Activated naive CD4-positive, alpha-beta T cell treated with anti-CD3 and anti-CD28 coated beads, Interleukin-2, amount 50 U/mL, for 24 hours (primary cell): ENCODE results near the gene UNC93A.
"Not testable (repeated sequence)": the region's sequence is repeated elsewhere in the genome, so short reads cannot be mapped to it uniquely, and the experiment has no call there.

Experiments used
- H3K27ac Mint-ChIP-seq: one replicate; pipeline ENCODE4 v1.8.0; 2021; ENCODE audit warnings: mild to moderate bottlenecking, mixed read lengths
- H3K27me3 Mint-ChIP-seq: one replicate; pipeline ENCODE4 v1.8.0; 2021; ENCODE audit warnings: mixed read lengths
- H3K36me3 Mint-ChIP-seq: one replicate; pipeline ENCODE4 v1.8.0; 2021; ENCODE audit warnings: mixed read lengths
- H3K4me1 Mint-ChIP-seq: one replicate; pipeline ENCODE4 v1.8.0; 2021; ENCODE audit warnings: mixed read lengths
- H3K4me3 Mint-ChIP-seq: one replicate; pipeline ENCODE4 v1.8.0; 2021; ENCODE audit warnings: mild to moderate bottlenecking, mixed read lengths
- H3K9me3 Mint-ChIP-seq: one replicate; pipeline ENCODE4 v1.8.0; 2021; ENCODE audit warnings: mixed read lengths

Gene UNC93A

DNA sequence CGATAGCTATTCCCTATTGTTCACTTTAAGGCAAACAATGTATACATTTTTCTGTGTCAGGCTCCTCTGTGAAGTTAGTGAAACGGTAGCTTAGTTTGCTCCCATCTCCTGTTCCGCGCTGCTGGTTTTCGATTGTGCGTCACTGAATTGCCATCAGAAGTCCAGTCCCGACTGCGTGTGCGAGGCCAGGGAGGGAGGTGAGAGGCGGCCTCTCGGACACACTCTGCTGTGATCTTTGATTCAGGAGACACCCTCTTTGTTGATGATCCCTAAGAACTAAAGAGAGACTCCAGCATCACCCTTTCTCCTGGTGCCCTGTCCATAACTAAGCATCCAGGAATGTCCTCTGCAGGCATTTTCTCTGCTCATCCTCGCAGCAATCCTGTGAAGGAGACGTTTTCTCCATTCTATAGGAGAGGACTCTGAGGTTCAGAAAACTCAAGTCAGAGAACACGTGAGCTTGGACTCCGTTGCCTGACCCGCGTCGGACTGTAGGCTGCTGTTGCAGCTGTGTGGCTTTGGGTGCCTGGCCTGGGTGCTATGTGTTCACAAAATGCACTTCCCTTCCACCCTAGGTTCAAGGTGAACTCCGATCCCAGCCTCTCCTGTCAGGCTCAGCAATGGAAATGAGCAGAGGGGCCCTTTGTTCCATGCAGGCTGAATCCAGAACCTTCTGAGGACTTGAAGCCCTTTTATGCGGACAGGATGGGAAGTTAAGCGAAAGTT lies 24.1 kb upstream of the UNC93A start:
- Mint-ChIP-seq H3K4me3 (no peak overlapping the region), H3K27me3 (peaks cover 3% of the 10 kb centered on the region), H3K4me1 (no peaks in the 10 kb centered on the region), H3K27ac (no peak overlapping the region), H3K9me3 (no peaks in the 10 kb centered on the region), H3K36me3 (no peaks in the 10 kb centered on the region)

DNA sequence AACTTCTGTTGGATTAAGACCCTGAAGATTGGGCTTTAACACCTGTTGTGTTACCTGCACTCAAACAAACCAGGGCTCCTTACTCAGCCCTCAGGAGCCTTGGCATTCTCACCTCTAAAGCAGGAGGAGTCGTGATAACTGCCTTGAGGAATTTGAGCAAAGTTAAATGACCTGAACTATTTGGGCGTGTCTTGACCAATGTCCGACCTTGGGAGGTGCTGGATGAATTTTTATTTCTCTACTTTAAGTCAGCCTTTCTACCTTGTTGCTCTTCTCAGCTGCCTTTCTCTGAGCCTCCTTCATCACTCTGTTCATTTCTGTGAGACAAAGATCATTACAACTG lies 23.6 kb upstream of the UNC93A start:
- H3K27me3 Mint-ChIP-seq, H3K9me3 Mint-ChIP-seq: not testable (repeated sequence)

DNA sequence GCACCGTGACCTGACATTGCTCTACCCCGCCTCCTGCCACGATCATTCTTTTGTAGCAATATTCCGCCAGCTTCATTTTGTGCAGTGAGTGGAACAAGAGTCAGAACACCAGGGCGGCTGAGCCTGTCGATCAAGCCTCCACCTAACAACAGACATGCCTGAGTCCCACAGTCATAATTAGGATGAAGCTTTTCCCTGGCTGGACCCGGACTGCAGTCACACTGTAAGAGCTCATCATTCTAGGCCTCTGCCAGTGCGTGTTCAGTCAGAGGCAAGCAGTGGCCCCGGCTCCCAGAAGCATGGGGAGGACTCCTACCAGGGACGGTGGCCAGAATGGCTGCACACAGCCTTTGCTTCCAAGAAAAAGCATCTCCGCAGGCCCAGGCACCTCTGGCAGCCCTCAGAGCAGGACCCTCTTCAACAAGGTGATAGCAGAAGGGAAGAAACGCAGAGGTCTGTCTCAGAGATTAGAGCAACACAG lies 23.2 kb upstream of the UNC93A start:
- peaks cover 3% of the 10 kb centered on the region for H3K27me3 Mint-ChIP-seq
- no peaks in the 10 kb centered on the region for H3K4me1 Mint-ChIP-seq
- H3K27ac Mint-ChIP-seq = no peak overlapping the region
- H3K4me3 Mint-ChIP-seq = no peak overlapping the region
- no peaks in the 10 kb centered on the region for H3K9me3 Mint-ChIP-seq
- no peaks in the 10 kb centered on the region for H3K36me3 Mint-ChIP-seq

More for the DNA sequence above, 23.6 kb upstream of the UNC93A start:
- H3K36me3 Mint-ChIP-seq, H3K27ac Mint-ChIP-seq, H3K4me1 Mint-ChIP-seq, H3K4me3 Mint-ChIP-seq: not testable (repeated sequence)

DNA sequence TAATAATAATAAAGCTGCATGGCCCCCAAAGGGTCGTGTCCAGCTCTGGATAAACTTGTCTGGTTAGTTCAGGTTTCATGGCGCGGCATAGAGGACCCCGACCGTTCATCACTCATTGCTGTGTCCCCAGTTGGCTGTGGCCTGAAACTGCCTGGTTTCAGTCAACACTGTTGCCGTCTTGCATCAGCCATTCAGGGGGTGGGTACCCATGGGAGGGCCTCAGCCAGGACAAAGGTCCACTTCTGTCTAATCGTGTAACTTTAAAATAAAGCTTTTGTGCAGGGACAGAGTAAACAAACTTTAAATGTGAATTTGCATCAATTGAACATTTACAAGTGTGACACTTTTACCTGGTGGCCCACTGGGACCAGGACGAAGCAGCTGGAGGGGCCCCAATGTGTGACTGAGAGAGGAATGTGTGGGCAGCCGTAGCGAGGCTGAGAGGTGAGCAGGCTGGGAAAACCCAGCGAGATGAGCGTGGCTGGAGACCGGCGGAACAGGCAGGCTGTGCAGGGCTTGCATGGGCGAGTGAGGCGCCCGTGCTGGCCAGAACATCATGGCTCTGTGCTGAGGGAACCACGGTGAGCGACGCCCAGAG lies 22.3 kb upstream of the UNC93A start:
- H3K9me3 Mint-ChIP-seq = no peaks in the 10 kb centered on the region
- no peak overlapping the region for H3K4me3 Mint-ChIP-seq
- peaks cover 2% of the 10 kb centered on the region for H3K27me3 Mint-ChIP-seq
- no peak overlapping the region for H3K27ac Mint-ChIP-seq
- H3K36me3 Mint-ChIP-seq = no peaks in the 10 kb centered on the region
- no peaks in the 10 kb centered on the region for H3K4me1 Mint-ChIP-seq

DNA sequence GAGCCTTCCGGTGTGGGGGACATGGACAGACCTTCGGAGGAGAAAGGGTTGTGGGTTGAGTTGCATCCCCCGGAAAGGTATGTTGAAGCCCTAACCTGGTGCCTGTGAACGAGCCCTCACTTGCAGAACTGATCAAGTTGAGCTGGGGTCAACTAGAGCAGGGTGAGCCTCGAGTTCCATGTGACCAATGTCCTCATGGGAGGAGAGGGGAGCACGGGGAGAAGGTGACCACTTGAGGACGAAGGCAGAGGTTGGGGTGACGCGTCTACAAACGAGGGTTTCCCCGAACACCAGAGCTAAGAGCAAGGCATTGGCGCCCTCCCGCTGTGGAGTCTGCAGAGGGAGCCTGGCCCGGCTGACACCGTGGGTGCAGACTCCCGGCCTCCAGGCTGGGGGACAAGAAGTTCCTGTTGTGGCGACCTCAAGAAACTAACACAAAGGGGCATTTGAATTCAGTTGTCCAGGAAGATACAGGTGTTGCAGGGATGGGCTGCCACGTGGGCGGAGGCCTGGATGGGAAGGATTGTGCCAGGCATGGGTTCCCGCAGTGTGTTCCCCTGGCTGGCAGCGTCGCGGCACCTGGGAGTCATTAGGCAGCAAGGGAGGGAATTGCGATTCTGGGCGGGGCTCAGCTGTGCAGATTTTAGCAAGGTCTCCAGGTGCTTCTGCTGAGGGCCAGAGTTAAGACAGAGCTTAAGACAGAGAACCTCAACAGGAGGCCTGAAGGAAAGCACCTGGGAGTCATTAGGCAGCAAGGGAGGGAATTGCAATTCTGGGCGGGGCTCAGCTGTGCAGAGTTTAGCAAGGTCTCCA lies 20.4 kb upstream of the UNC93A start:
- Mint-ChIP-seq H3K4me1 (no peaks in the 10 kb centered on the region), H3K27me3 (no peaks in the 10 kb centered on the region), H3K4me3 (no peak overlapping the region), H3K36me3 (no peaks in the 10 kb centered on the region), H3K27ac (no peak overlapping the region), H3K9me3 (no peaks in the 10 kb centered on the region)

DNA sequence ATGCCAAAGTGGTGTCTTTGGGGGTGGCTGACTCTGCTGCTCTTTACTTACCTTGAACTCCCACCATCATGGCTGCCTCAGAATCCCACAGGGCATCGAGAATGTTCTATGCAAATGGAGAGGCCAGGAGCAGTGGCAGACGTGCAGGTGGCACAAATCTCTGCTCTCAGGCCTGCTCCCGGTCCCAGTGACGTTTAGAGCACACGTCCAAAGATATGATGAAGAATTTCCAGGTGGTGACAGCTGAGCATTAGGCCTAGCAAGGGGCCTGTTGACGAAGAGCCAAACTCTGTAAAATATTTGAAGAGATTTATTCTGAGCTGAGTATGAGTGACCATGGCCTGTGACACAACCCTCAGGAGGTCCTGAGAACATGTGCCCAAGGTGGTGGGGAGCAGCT lies 19.0 kb upstream of the UNC93A start:
- Mint-ChIP-seq H3K27ac (no peak overlapping the region), H3K36me3 (no peaks in the 10 kb centered on the region), H3K27me3 (no peaks in the 10 kb centered on the region), H3K4me3 (no peak overlapping the region), H3K4me1 (no peaks in the 10 kb centered on the region), H3K9me3 (no peaks in the 10 kb centered on the region)

DNA sequence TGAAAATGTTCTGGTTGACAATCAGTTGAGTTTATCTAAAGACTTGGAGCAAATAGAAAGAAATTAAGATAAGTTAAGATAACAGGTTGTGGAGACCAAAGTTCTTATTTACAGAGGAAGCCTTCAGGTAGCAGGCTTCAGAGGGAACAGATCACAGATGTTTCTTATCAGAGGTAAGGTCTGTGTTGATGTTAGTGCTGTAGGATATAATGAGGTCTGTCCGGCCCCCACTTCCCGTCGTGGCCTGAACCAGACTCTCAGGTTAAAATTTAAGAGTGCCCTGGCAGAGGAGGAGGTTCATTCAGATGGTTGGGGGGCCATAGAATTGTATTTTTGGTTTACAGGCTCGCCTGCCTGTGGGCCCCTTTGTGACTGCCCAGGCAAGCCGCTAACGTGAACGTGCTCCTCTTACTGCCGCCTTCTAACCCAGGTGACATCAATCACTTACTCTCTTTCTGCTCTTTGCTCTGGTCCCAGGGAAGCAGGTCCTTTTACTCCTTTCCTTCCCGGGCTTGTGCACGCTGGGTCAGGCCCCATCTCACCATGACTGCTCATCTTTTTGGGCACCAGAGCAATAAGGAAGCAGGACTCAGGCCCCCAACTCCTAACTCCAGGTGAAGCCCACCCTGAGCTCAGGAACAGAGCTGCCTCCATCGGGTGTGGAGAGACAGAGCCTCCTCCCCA lies 18.3 kb upstream of the UNC93A start:
- Mint-ChIP-seq H3K4me3 (no peak overlapping the region), H3K27me3 (peaks cover 5% of the 10 kb centered on the region), H3K4me1 (no peaks in the 10 kb centered on the region), H3K27ac (no peak overlapping the region), H3K9me3 (no peaks in the 10 kb centered on the region), H3K36me3 (no peaks in the 10 kb centered on the region)

DNA sequence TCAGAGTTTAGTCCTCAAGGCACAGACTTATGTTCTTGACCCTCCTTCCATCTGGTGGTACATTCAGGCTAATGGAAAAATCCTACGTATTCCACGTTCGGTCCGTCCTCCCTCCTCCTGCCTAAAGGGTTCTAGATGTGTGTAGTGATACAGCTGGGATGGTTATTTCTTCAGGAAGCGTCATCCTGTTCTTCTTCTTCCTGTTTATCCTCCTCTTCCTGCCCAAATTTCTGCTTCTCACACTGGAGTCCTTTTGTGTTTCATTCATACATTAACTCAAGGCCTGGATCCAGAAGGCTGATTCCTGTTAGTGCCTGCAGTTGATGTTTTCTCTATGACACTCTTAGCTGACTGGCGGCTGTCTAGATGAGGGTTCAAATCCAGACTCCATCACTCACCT lies 16.8 kb upstream of the UNC93A start:
- H3K27ac Mint-ChIP-seq = no peak overlapping the region
- H3K36me3 Mint-ChIP-seq = no peaks in the 10 kb centered on the region
- no peaks in the 10 kb centered on the region for H3K4me1 Mint-ChIP-seq
- no peaks in the 10 kb centered on the region for H3K9me3 Mint-ChIP-seq
- H3K4me3 Mint-ChIP-seq = no peak overlapping the region
- H3K27me3 Mint-ChIP-seq = peaks cover 8% of the 10 kb centered on the region

DNA sequence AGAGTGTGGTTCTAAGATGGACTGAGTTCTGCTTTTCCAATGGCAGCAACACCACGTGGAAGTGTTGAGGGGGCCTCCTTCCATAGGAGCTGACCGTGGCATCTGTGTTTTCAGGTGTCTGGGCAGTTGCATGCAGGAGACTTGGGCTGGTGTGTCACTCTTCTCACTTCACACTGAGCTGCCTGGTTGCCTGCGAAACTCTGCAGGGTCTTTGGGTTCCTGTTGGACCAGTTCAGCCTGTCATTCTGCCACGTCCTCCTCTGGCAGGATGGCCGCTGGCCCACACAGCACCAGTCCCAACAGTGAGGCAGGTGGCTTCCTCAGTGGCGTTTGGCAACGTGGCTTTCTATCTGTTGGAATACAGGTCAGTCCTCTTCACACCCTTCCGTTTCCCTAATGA lies 16.1 kb upstream of the UNC93A start:
- no peak overlapping the region for H3K4me3 Mint-ChIP-seq
- H3K27ac Mint-ChIP-seq = no peak overlapping the region
- no peaks in the 10 kb centered on the region for H3K9me3 Mint-ChIP-seq
- H3K27me3 Mint-ChIP-seq = peaks cover 8% of the 10 kb centered on the region
- H3K4me1 Mint-ChIP-seq = no peaks in the 10 kb centered on the region
- no peaks in the 10 kb centered on the region for H3K36me3 Mint-ChIP-seq

DNA sequence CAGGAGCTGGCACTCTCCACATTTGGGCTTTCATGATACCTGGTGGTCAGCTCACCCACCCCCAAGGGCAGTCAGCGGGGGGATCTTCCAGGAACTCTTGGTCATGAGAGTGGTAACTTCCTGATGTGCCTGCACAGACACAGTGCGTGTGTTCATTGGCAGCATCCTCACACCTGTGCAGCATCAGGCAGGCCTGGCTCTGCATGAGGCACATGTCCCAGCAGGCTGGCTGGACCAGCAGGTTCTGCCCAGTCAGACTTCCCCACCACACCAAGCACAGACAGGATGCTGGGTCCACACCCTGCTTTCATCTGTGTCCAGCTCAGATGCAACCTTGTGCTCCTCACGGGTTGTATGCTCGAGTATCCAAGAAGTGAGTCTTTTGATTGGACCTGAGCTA lies 15.7 kb upstream of the UNC93A start:
- Mint-ChIP-seq H3K9me3 (no peaks in the 10 kb centered on the region), H3K27ac (no peak overlapping the region), H3K36me3 (no peaks in the 10 kb centered on the region), H3K4me1 (no peaks in the 10 kb centered on the region), H3K4me3 (no peak overlapping the region), H3K27me3 (peaks cover 8% of the 10 kb centered on the region)

DNA sequence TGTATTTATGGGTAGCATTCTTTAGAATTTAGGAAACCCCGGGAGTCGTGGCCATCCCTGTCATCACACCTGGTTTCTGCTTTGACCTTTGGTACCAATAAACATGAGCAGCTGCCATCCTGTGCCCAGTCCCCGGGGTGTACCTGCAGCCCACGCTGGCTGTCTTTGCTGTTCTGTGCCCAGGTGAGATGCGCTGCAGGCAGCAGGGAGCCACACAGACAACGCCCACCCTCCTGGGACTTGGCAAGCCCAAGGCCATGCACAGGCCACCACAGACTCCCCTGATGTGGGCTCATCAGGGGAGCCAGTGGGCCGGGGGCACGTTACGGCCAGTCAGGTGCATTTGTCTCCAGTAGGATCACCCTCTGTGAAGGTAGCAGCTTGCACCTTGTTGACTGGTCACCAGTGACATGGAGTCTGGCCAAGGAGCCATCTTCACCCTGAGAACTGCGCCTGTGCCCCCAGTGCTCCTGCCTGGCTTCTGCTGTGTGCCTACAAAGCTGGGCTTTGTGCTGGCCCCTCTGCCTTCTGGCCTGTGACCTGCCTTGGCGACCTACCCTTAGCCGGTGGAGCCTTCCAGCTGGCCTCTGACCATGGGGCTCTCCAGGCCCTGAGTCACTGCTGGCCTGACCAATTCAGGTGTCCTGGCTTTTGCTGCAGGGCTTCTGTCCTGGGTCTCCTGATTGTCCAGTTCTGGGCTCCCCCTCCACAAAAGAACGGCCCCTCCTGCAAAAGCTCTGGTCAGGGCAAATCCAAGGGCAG lies 14.2 kb upstream of the UNC93A start:
- Mint-ChIP-seq H3K4me1 (no peaks in the 10 kb centered on the region), H3K4me3 (no peak overlapping the region), H3K27ac (no peak overlapping the region), H3K27me3 (peaks cover 8% of the 10 kb centered on the region), H3K36me3 (no peaks in the 10 kb centered on the region), H3K9me3 (no peaks in the 10 kb centered on the region)

DNA sequence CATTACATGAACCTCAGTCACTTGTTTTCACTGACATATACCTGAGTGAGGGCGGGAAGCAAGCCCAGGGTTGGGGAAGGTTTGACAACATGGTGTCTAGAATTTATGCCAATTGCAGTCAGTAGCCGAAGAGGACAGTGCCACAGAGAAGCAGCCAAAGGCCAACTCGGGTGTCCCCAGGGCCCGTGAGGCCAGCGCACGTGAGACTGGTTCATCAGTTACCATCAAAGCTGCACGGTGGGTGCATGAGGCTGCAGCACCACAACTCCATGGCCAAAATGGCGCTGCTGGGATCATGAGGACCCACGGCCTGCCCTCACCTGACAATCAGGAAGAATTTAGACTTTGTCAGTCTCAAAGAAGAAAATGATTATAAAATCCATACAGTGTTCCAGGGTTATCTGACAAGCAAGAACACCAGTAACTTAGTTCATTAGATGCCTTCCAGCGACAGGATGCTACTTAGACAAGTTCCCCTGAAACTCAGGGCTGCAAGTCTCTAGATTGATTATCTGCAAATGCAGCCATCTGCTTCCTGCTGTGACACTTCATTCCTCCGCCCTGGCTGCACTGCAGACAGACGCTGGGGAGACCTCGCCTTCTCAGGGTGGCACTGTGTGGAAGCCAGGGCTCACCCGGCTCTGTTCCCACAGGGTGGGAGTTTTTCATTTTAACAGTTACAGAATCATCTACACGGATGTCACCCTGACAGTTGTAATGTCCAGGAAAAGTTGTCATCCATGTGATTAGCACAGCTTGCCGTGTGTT lies 12.8 kb upstream of the UNC93A start:
- H3K36me3 Mint-ChIP-seq, H3K4me1 Mint-ChIP-seq, H3K27me3 Mint-ChIP-seq, H3K4me3 Mint-ChIP-seq, H3K27ac Mint-ChIP-seq, H3K9me3 Mint-ChIP-seq: not testable (repeated sequence)

DNA sequence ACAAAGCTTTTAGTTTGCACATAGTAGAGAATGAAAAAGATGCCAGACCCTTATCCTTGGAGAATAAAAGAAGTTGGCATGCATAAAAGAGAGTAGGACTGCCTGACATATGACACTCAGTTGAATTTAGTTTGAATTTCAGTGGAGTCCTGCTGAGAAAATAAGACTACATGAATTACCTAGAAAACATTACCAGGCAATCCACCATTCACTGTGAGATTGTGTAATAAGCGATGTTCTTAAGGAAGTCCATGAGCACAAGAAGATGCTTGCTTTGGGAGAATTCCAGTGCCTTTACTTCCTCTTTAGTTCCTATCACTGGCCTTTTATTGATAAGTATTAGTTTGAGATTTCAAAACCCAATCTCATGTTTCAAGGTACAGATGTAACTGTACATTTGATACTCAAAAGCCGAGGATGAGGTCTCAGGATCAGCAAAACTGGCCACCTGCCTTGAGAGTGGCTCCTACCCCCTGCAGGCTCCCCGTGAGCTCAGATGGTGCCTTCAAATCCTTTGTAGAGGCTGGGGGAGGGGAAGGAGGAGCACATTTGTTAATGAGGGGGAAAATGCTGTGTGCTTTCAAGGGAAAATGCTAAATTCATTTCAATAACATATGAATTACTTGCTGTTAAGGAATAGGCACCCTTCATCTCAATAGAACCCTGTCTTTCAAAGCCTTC lies 11.2 kb upstream of the UNC93A start:
- no peaks in the 10 kb centered on the region for H3K4me1 Mint-ChIP-seq
- H3K9me3 Mint-ChIP-seq = no peaks in the 10 kb centered on the region
- H3K27me3 Mint-ChIP-seq = peaks cover 8% of the 10 kb centered on the region
- no peaks in the 10 kb centered on the region for H3K36me3 Mint-ChIP-seq
- H3K27ac Mint-ChIP-seq = no peak overlapping the region
- H3K4me3 Mint-ChIP-seq = no peak overlapping the region

DNA sequence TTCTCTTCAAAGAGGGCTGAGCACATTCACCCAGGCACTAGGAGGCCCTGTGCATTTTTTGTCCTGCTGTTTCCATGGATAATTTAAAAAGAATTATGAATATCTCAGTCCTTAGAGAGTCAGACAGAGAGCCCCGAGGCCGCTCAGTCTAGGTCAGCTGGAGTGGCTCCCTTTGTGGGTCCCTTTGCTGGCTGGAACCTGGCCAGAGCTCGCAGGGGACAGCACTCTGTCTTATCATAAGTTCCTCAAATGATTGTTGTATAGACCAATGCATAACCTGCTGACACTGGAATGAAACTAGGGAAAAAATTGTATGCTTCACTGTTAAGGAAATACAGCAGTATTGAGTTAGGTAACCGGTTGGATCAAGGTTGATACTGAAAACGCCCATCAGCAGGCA lies 10.6 kb upstream of the UNC93A start:
- not testable (repeated sequence) for H3K27ac Mint-ChIP-seq, H3K27me3 Mint-ChIP-seq, H3K36me3 Mint-ChIP-seq

More for the DNA sequence above, 10.6 kb upstream of the UNC93A start:
- H3K4me1 Mint-ChIP-seq, H3K9me3 Mint-ChIP-seq, H3K4me3 Mint-ChIP-seq: not testable (repeated sequence)
